K562 (cell line): ENCODE results near the gene ABCA1. TPM values are rescaled to one million over a fixed set of nuclear protein-coding genes. Genes with fewer than 3 reads are reported as not detected.

Experiments
- BACH1 ChIP-seq: fragments of 200-800 bp; sonication (Bioruptor generic); IDR thresholded peaks from 2 replicates; pipeline ENCODE4 v1.6.1; 2016; ENCODE audit warnings: missing genetic modification characterization, missing compliant biosample characterization
- BRF1 ChIP-seq: IDR thresholded peaks from 3 replicates; pipeline ENCODE4 v1.6.1; 2011; ENCODE audit warnings: borderline replicate concordance, mild to moderate bottlenecking; ENCODE audit not compliant: insufficient read length; ENCODE audit errors: extremely low read depth
- CBFB ChIP-seq: sonication (generic); formaldehyde crosslinking; IDR thresholded peaks from 2 replicates; pipeline ENCODE4 v1.4.0; 2020; ENCODE audit warnings: mild to moderate bottlenecking, missing genetic modification reagents
- CREB1 ChIP-seq, 2 experiments: sonication (generic) in 1 of 2; formaldehyde crosslinking in 1 of 2; IDR thresholded peaks; 2 replicates each; pipeline versions ENCODE4 v1.6.1 to v1.8.0; 2012 to 2022; ENCODE audit warnings: inconsistent platforms in 1 of 2, mild to moderate bottlenecking in 1 of 2, missing genetic modification reagents in 1 of 2, moderate library complexity in 1 of 2
- CTBP1 ChIP-seq: fragments of 450-650 bp; IDR thresholded peaks from 2 replicates; pipeline ENCODE4 v1.6.1; 2016; ENCODE audit warnings: borderline replicate concordance
- FOS ChIP-seq: IDR thresholded peaks from 3 replicates; pipeline ENCODE4 v1.6.1; 2011; ENCODE audit not compliant: insufficient read length; ENCODE audit errors: extremely low read depth
- FOXJ2 ChIP-seq: fragments of 200-800 bp; sonication (Bioruptor generic); IDR thresholded peaks from 2 replicates; pipeline ENCODE4 v1.6.1; 2016; ENCODE audit warnings: missing genetic modification characterization, missing compliant biosample characterization
- HDAC6 ChIP-seq: IDR thresholded peaks from 2 replicates; pipeline ENCODE4 v1.6.1; 2012; ENCODE audit warnings: low read depth, mild to moderate bottlenecking, control low read depth, inconsistent platforms, low read length, moderate library complexity
- HDGF ChIP-seq: fragments of 450-650 bp; IDR thresholded peaks from 2 replicates; pipeline ENCODE4 v1.6.1; 2016
- JUNB ChIP-seq: fragments of 450-650 bp; formaldehyde crosslinking; conservative IDR thresholded peaks from 2 replicates; pipeline ENCODE4 v1.4.0; 2020; ENCODE audit warnings: mild to moderate bottlenecking
- MTA3 ChIP-seq: fragments of 450-650 bp; formaldehyde crosslinking; IDR thresholded peaks from 2 replicates; pipeline ENCODE4 v1.6.1; 2017; ENCODE audit warnings: mild to moderate bottlenecking, borderline replicate concordance
- NFE2 ChIP-seq: IDR thresholded peaks from 2 replicates; pipeline ENCODE4 v1.6.1; 2014; ENCODE audit warnings: antibody characterized with exemption, low read depth
- NR2C2 ChIP-seq, 2 experiments: fragments of 200-800 bp in 1 of 2; sonication (Bioruptor generic) in 1 of 2; sonication (generic) in 1 of 2; formaldehyde crosslinking in 1 of 2; IDR thresholded peaks; 2 replicates each; pipeline versions ENCODE4 v1.6.1 to v1.8.0; 2016 to 2022; ENCODE audit warnings: mild to moderate bottlenecking in 1 of 2, missing compliant biosample characterization in 1 of 2, missing genetic modification characterization in 1 of 2, missing genetic modification reagents in 1 of 2
- NRF1 ChIP-seq, 2 experiments: fragments of 450-650 bp; IDR thresholded peaks in 1 of 2; conservative IDR thresholded peaks in 1 of 2; 2 replicates each; pipeline ENCODE4 v1.6.1; 2014; ENCODE audit warnings: mild to moderate bottlenecking in 2 of 2
- SOX6 ChIP-seq: fragments of 450-650 bp; IDR thresholded peaks from 2 replicates; pipeline ENCODE4 v1.6.1; 2014; ENCODE audit warnings: mild to moderate bottlenecking
- SRF ChIP-seq, 2 experiments: fragments of 250-450, 450-650 bp in 1 of 2; sonication (Bioruptor Pico) in 1 of 2; sonication (generic) in 1 of 2; formaldehyde crosslinking; IDR thresholded peaks; 2 replicates each; pipeline versions ENCODE4 v1.5.0 to v1.5.1; 2020 to 2022; ENCODE audit warnings: mild to moderate bottlenecking in 1 of 2, missing genetic modification reagents in 1 of 2
- TCF7L2 ChIP-seq: fragments of 150-350 bp; IDR thresholded peaks from 2 replicates; pipeline ENCODE4 v1.6.1; 2016; ENCODE audit warnings: low read depth, mild to moderate bottlenecking, low read length, moderate library complexity
- ZFX ChIP-seq: sonication (generic); formaldehyde crosslinking; IDR thresholded peaks from 2 replicates; pipeline ENCODE4 v1.8.0; 2022; ENCODE audit warnings: mild to moderate bottlenecking, missing genetic modification reagents, moderate library complexity
- ZNF23 ChIP-seq: fragments of 250-450 bp; sonication (Bioruptor Pico); IDR thresholded peaks from 2 replicates; pipeline ENCODE4 v1.4.0; 2020; ENCODE audit warnings: mild to moderate bottlenecking
- polyA plus RNA-seq, 8 experiments: library from polyadenylated mRNA; depleted of rRNA in 4 of 8; stranded (reverse) in 5 of 8; unstranded in 3 of 8; fragments of >200 nt; fragmentation: Nextera tagmentation in 2 of 8; fragmentation: Illumina TruSeq in 1 of 8; extraction: Ambion mirVana in 2 of 8; extraction: Trizol in 1 of 8; gene quantifications; 2 replicates each; pipeline versions ENCODE4 v1.2.1 to v1.2.3, GENCODE V29; 2011 to 2014; ENCODE audit warnings: inconsistent platforms in 1 of 8, missing spikeins in 1 of 8
- total RNA-seq, 7 experiments: library from RNA; depleted of rRNA in 6 of 7; stranded (reverse); fragments of >200 nt in 6 of 7; fragmentation: Illumina TruSeq in 2 of 7; extraction: Trizol in 2 of 7; gene quantifications; 2 replicates each; pipeline versions ENCODE4 v1.2.1 to v1.2.3, GENCODE V29; 2011 to 2021; ENCODE audit warnings: low replicate concordance in 1 of 7
- TF ChIP-seq, protein P1 (sequence below): fragments of 250-450 bp; sonication (Bioruptor Pico); IDR thresholded peaks from 2 replicates; pipeline ENCODE4 v1.8.0; 2022; ENCODE audit warnings: inconsistent platforms, mild to moderate bottlenecking, moderate library complexity, borderline replicate concordance
- TF ChIP-seq, protein P2 (sequence below): sonication (generic); formaldehyde crosslinking; IDR thresholded peaks from 2 replicates; pipeline ENCODE4 v1.8.0; 2022; ENCODE audit warnings: mild to moderate bottlenecking, missing genetic modification reagents, borderline replicate concordance
- TF ChIP-seq, protein P3 (sequence below): fragments of 450-650 bp; formaldehyde crosslinking; conservative IDR thresholded peaks from 2 replicates; pipeline ENCODE4 v1.4.0; 2022; ENCODE audit warnings: mild to moderate bottlenecking, missing genetic modification characterization
- TF ChIP-seq, protein P4 (sequence below): fragments of 450-650 bp; formaldehyde crosslinking; IDR thresholded peaks from 2 replicates; pipeline ENCODE4 v1.4.0; 2022; ENCODE audit warnings: missing genetic modification characterization

The ABCA1 gene
- total and polyA plus RNA-seq, 9 of the 15 experiments (the other 6 are each of a cell fraction or from before 2014, with no cell fraction given) = under 0.01 to 0.18 (median 0.02) TPM; not detected in 5

DNA sequence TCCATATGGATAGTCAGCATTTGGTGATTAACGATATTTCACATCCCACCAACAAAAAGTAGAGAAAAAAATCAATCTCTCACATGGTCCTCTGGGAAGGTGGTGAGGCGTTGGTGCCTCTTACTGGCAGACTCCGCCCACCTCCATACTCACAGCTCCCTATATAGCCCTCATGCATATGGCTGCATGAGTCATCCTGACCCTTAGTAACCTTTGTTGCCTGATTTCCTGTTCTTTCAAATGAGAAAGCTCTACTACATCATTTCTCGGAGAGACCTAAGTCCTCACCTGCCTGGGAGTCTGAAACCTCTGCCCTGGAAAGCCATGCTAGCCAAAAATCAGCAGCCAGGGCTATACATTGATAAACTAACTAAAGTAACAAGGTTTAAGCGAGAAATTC, 33.3 kb upstream of the ABCA1 start (continued):
- TF ChIP-seq, protein P1, sequence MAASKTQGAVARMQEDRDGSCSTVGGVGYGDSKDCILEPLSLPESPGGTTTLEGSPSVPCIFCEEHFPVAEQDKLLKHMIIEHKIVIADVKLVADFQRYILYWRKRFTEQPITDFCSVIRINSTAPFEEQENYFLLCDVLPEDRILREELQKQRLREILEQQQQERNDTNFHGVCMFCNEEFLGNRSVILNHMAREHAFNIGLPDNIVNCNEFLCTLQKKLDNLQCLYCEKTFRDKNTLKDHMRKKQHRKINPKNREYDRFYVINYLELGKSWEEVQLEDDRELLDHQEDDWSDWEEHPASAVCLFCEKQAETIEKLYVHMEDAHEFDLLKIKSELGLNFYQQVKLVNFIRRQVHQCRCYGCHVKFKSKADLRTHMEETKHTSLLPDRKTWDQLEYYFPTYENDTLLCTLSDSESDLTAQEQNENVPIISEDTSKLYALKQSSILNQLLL (CRISPR knock-in tag) = no peak
- TF ChIP-seq FOXJ2 (no peak), FOS (peak; percentile 33), HDAC6 (no peak), CREB1 (IDR thresholded peaks at IDR 0.05) (no peak), CREB1 (CRISPR knock-in tag; IDR thresholded peaks at IDR 0.05) (no peak), BRF1 (no peak), SOX6 (no peak), BACH1 (no peak), NFE2 (0 out of 2 replicates have a peak, but pooled peaks have one; percentile 4), TCF7L2 (no peak), ZFX (CRISPR knock-in tag) (no peak), NRF1 (conservative IDR thresholded peaks at IDR 0.05 in 1 of 2, IDR thresholded peaks at IDR 0.05 in 1 of 2) (no peak), SRF (CRISPR knock-in tag; IDR thresholded peaks at IDR 0.05) (peak in 1 of 2 experiments; percentile 90; a peak in 2 of 4 replicates), ZNF23 (no peak), CBFB (no peak), CTBP1 (no peak), HDGF (no peak), NR2C2 (CRISPR knock-in tag; IDR thresholded peaks at IDR 0.05) (no peak), NR2C2 (tag; IDR thresholded peaks at IDR 0.05) (peak; percentile 64; the same call in 1 of the 2 replicates), JUNB (CRISPR knock-in tag) (0 out of 2 replicates have a peak, but pooled peaks have one; percentile 21), MTA3 (no peak)
- TF ChIP-seq, protein P2, sequence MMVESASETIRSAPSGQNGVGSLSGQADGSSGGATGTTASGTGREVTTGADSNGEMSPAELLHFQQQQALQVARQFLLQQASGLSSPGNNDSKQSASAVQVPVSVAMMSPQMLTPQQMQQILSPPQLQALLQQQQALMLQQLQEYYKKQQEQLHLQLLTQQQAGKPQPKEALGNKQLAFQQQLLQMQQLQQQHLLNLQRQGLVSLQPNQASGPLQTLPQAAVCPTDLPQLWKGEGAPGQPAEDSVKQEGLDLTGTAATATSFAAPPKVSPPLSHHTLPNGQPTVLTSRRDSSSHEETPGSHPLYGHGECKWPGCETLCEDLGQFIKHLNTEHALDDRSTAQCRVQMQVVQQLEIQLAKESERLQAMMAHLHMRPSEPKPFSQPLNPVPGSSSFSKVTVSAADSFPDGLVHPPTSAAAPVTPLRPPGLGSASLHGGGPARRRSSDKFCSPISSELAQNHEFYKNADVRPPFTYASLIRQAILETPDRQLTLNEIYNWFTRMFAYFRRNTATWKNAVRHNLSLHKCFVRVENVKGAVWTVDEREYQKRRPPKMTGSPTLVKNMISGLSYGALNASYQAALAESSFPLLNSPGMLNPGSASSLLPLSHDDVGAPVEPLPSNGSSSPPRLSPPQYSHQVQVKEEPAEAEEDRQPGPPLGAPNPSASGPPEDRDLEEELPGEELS (CRISPR knock-in tag) = no peak
- TF ChIP-seq, protein P3, sequence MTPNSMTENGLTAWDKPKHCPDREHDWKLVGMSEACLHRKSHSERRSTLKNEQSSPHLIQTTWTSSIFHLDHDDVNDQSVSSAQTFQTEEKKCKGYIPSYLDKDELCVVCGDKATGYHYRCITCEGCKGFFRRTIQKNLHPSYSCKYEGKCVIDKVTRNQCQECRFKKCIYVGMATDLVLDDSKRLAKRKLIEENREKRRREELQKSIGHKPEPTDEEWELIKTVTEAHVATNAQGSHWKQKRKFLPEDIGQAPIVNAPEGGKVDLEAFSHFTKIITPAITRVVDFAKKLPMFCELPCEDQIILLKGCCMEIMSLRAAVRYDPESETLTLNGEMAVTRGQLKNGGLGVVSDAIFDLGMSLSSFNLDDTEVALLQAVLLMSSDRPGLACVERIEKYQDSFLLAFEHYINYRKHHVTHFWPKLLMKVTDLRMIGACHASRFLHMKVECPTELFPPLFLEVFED (CRISPR knock-in tag) = no peak
- TF ChIP-seq, protein P4, sequence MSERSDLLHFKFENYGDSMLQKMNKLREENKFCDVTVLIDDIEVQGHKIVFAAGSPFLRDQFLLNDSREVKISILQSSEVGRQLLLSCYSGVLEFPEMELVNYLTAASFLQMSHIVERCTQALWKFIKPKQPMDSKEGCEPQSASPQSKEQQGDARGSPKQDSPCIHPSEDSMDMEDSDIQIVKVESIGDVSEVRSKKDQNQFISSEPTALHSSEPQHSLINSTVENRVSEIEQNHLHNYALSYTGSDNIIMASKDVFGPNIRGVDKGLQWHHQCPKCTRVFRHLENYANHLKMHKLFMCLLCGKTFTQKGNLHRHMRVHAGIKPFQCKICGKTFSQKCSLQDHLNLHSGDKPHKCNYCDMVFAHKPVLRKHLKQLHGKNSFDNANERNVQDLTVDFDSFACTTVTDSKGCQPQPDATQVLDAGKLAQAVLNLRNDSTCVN (CRISPR knock-in tag) = no peak
